HEK293 (cell line): Measurements from ENCODE around the gene DPEP1.

Source experiments
- BCL11A ChIP-seq: fragments of 450-650 bp; formaldehyde crosslinking; IDR thresholded peaks from 2 replicates; pipeline ENCODE4 v1.5.1; 2016; ENCODE audit warnings: low read depth, missing biosample characterization, missing genetic modification characterization
- CTCF ChIP-seq: fragments of 450-650 bp; formaldehyde crosslinking; IDR thresholded peaks from 2 replicates; pipeline ENCODE4 v1.5.1; 2016; ENCODE audit warnings: missing biosample characterization, missing genetic modification characterization
- SP2 ChIP-seq: fragments of 450-650 bp; formaldehyde crosslinking; IDR thresholded peaks from 2 replicates; pipeline ENCODE4 v1.5.1; 2016; ENCODE audit warnings: missing biosample characterization, missing genetic modification characterization
- ZBTB11 ChIP-seq: fragments of 450-650 bp; formaldehyde crosslinking; conservative IDR thresholded peaks from 2 replicates; pipeline ENCODE4 v1.5.1; 2016; ENCODE audit warnings: low read depth, missing biosample characterization, missing genetic modification characterization
- ZNF239 ChIP-seq: fragments of 450-650 bp; formaldehyde crosslinking; IDR thresholded peaks from 2 replicates; pipeline ENCODE4 v1.5.1; 2016; ENCODE audit warnings: missing biosample characterization, missing genetic modification characterization
- ZNF274 ChIP-seq, 2 experiments: fragments of 200-500 bp in 1 of 2; fragments of 450-650 bp in 1 of 2; sonication (Bioruptor generic) in 1 of 2; formaldehyde crosslinking in 1 of 2; IDR thresholded peaks; 2 replicates each; pipeline versions ENCODE4 v1.5.1 to v1.6.1; 2014 to 2016; ENCODE audit warnings: borderline replicate concordance in 1 of 2, inconsistent platforms in 1 of 2, low read length in 1 of 2, missing biosample characterization in 1 of 2, missing genetic modification characterization in 1 of 2
- ZNF544 ChIP-seq: fragments of 450-650 bp; formaldehyde crosslinking; IDR thresholded peaks from 2 replicates; pipeline ENCODE4 v1.5.0; 2017; ENCODE audit warnings: missing biosample characterization, missing genetic modification characterization
- ZNF555 ChIP-seq: fragments of 450-650 bp; formaldehyde crosslinking; conservative IDR thresholded peaks from 2 replicates; pipeline ENCODE4 v1.5.1; 2017; ENCODE audit warnings: missing biosample characterization, mild to moderate bottlenecking, missing genetic modification characterization, inconsistent platforms
- ZNF596 ChIP-seq: fragments of 450-650 bp; IDR thresholded peaks from 2 replicates; pipeline ENCODE4 v1.5.0; 2018; ENCODE audit warnings: missing biosample characterization, mild to moderate bottlenecking, missing genetic modification characterization, moderate library complexity
- ZNF670 ChIP-seq: fragments of 450-650 bp; formaldehyde crosslinking; IDR thresholded peaks from 2 replicates; pipeline ENCODE4 v1.5.1; 2016; ENCODE audit warnings: missing biosample characterization, missing genetic modification characterization, low read depth

- TF ChIP-seq ZNF670 (tag by site-specific recombination) (no peak), ZNF555 (tag by site-specific recombination) (no peak), ZNF274 (IDR thresholded peaks at IDR 0.05; ENCODE audit: low read length) (no peak), ZNF274 (tag by site-specific recombination; IDR thresholded peaks at IDR 0.05; ENCODE audit: borderline replicate concordance) (no peak), ZNF239 (tag by site-specific recombination) (no peak), BCL11A (tag by site-specific recombination) (no peak), ZBTB11 (tag by site-specific recombination) (no peak), SP2 (0 out of 2 replicates have a peak, but pooled peaks have one; percentile 3), CTCF (tag by site-specific recombination) (no peak), ZNF544 (tag by site-specific recombination) (no peak), ZNF596 (tag by site-specific recombination) (no peak)
Observed at GRCh38 chr16:89637379-89637778, 23.9 kb downstream of the DPEP1 start.
